Measurements from ENCODE around the gene HOXD8.

- TF ChIP-seq CTCF (conservative IDR thresholded peaks at IDR 0.05) (no peak), EZH2 (IDR thresholded peaks at IDR 0.05; ENCODE audit: low read depth) (no peak)
Measured at GRCh38 chr2:176093898-176094249, 35.6 kb upstream of the HOXD8 start.
